Testis (tissue), 3 donors: Measurements from ENCODE around the gene ADGRG7. TPM values are rescaled to one million over a fixed set of nuclear protein-coding genes. Genes with fewer than 3 reads are reported as not detected.

Experiments
- DNase-seq: peaks from one replicate; pipeline ENCODE4 v3.0.0-alpha.2; 2019
- H3K27ac ChIP-seq, 2 donors: fragments of 200-600 bp; sonication (generic); one replicate each; pipeline ENCODE4 v1.5.1; 2019
- H3K27me3 ChIP-seq: fragments of 200-600 bp; sonication (generic); one replicate; pipeline ENCODE4 v1.5.1; 2019
- H3K36me3 ChIP-seq: fragments of 200-600 bp; sonication (generic); one replicate; pipeline ENCODE4 v1.5.1; 2017; ENCODE audit warnings: low read depth; ENCODE audit errors: missing control alignments
- H3K4me1 ChIP-seq: fragments of 200-600 bp; sonication (generic); one replicate; pipeline ENCODE4 v1.5.1; 2019
- H3K4me3 ChIP-seq, 2 donors: fragments of 200-600 bp; sonication (generic); one replicate each; pipeline ENCODE4 v1.5.1; 2017 to 2019
- H3K9me3 ChIP-seq: fragments of 200-600 bp; sonication (generic); one replicate; pipeline ENCODE4 v1.5.1; 2017
- POLR2A ChIP-seq: fragments of 450-650 bp; IDR thresholded peaks from one replicate; pipeline ENCODE4 v1.6.1; 2017; ENCODE audit warnings: antibody characterized with exemption, mild to moderate bottlenecking, moderate library complexity
- WGBS, 2 donors: methylation state at CpG; one replicate each; pipeline ENCODE4 v1.1.5; 2018; 5-methylcytosine and 5-hydroxymethylcytosine counted together
- intact Hi-C: fragments of 100-400 bp; cut with DNase I; formaldehyde crosslinking; loops from one replicate; pipeline ENCODE4 v1.15.1; 2023; ENCODE audit warnings: low total_unique reads
- polyA plus RNA-seq: library from polyadenylated mRNA; stranded (reverse); fragments of 350-450 nt; fragmentation: Illumina TruSeq; extraction: RNeasy Lipid Tissue Mini Kit (QIAGEN cat#74804); gene quantifications from one replicate; pipeline ENCODE4 v1.2.3, GENCODE V29; 2014; ENCODE audit warnings: low read depth, low replicate concordance; ENCODE audit not compliant: insufficient read depth
- total RNA-seq, 2 donors: library from RNA; depleted of rRNA; stranded (reverse); fragments of >200 nt; gene quantifications; one replicate each; pipeline ENCODE4 v1.2.3, GENCODE V29; 2016
- TF ChIP-seq, protein P1 (sequence below), 3 experiments: fragments of 450-650 bp in 2 of 3; fragments of 200-600 bp in 1 of 3; sonication (generic) in 1 of 3; IDR thresholded peaks; one replicate each; pipeline ENCODE4 v1.5.1; 2016 to 2019; ENCODE audit warnings: antibody characterized with exemption in 3 of 3, mild to moderate bottlenecking in 2 of 3, moderate library complexity in 1 of 3

ADGRG7 gene
- total and polyA plus RNA-seq, 3 donors from 2014 or later: 0.16 to 0.43 TPM; not detected in 1

GRCh38 chr3:100614941-100615340 is 5.5 kb downstream of the ADGRG7 start:
- no peaks in the 10 kb centered on the region for H3K27me3 ChIP-seq
- intact Hi-C loops: no loop called here
- no peak for DNase-seq
- H3K9me3 ChIP-seq: no peaks in the 10 kb centered on the region
- TF ChIP-seq POLR2A: no peak
- TF ChIP-seq, protein P1, sequence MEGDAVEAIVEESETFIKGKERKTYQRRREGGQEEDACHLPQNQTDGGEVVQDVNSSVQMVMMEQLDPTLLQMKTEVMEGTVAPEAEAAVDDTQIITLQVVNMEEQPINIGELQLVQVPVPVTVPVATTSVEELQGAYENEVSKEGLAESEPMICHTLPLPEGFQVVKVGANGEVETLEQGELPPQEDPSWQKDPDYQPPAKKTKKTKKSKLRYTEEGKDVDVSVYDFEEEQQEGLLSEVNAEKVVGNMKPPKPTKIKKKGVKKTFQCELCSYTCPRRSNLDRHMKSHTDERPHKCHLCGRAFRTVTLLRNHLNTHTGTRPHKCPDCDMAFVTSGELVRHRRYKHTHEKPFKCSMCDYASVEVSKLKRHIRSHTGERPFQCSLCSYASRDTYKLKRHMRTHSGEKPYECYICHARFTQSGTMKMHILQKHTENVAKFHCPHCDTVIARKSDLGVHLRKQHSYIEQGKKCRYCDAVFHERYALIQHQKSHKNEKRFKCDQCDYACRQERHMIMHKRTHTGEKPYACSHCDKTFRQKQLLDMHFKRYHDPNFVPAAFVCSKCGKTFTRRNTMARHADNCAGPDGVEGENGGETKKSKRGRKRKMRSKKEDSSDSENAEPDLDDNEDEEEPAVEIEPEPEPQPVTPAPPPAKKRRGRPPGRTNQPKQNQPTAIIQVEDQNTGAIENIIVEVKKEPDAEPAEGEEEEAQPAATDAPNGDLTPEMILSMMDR (IDR thresholded peaks at IDR 0.05): no peak
- no peaks in the 10 kb centered on the region for H3K4me1 ChIP-seq
- H3K4me3 ChIP-seq: no peak overlapping the region
- no peak overlapping the region for H3K27ac ChIP-seq
- no peaks in the 10 kb centered on the region for H3K36me3 ChIP-seq

DNA sequence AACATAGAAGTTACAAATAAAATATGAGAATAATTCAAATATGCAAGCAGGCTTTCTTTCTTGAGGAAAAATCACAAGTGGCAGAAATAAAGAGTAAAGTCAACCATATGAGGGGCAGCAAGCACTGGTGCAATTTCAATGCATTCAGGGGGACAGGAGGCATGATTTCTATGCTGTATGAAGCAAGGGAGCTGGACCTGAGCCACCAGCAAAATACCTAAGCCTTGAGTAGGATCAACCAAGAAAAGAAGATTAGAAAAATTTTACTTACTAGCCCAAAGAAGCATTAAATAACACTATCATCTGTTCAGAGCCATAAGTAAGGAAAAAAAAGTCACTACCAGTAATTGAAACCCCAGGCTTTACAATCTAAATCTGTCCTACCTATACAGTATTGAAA is 6.3 kb downstream of the ADGRG7 start:
- Histone ChIP-seq H3K27ac (no peak overlapping the region), H3K27me3 (no peaks in the 10 kb centered on the region), H3K4me3 (no peak overlapping the region), H3K36me3 (no peaks in the 10 kb centered on the region), H3K4me1 (no peaks in the 10 kb centered on the region), H3K9me3 (no peaks in the 10 kb centered on the region)
- TF ChIP-seq POLR2A: no peak
- TF ChIP-seq, protein P1 (IDR thresholded peaks at IDR 0.05): no peak
- intact Hi-C loops: no loop called here
- no peak for DNase-seq

GRCh38 chr3:100621251-100621650 is 11.8 kb downstream of the ADGRG7 start:
- Histone ChIP-seq H3K27me3 (no peaks in the 10 kb centered on the region), H3K4me1 (no peaks in the 10 kb centered on the region), H3K4me3 (no peak overlapping the region), H3K27ac (no peak overlapping the region), H3K9me3 (no peaks in the 10 kb centered on the region), H3K36me3 (no peaks in the 10 kb centered on the region)
- intact Hi-C loops: no loop called here
- TF ChIP-seq, protein P1 (IDR thresholded peaks at IDR 0.05): no peak
- no peak for DNase-seq

DNA sequence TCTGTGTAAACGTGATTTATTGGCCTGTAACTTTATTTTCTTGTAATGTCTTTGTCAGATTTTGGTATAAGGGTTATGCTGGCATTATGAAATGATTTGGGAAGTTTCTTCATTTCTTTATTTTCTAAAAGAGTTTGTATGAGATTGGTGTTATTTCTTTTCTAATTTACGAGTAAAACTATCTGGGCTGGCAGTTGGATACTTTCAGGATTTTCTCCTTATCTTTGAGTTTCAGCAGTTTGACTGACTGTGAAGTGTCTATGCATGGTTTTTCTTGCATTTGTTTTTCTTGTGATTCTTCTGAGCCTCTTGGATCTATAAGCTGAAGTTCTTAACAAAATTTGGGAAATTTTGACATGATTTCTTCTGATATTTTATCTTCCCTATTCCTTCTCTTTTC is 18.1 kb downstream of the ADGRG7 start:
- H3K27me3 ChIP-seq: no peaks in the 10 kb centered on the region
- DNase-seq: no peak
- no peak overlapping the region for H3K4me3 ChIP-seq
- intact Hi-C loops: no loop called here
- no peak overlapping the region for H3K27ac ChIP-seq
- no peaks in the 10 kb centered on the region for H3K4me1 ChIP-seq
- WGBS, 2 donors: 57 to 76% methylated on average over 2 of the region's 2 CpGs
- TF ChIP-seq, protein P1 (IDR thresholded peaks at IDR 0.05): no peak
- no peak for TF ChIP-seq POLR2A
- no peaks in the 10 kb centered on the region for H3K9me3 ChIP-seq
- no peaks in the 10 kb centered on the region for H3K36me3 ChIP-seq

GRCh38 chr3:100629421-100630127 is 20.2 kb downstream of the ADGRG7 start:
- intact Hi-C loops: no loop called here
- WGBS, 2 donors: 76 to 77% methylated on average over 3 of the region's 3 CpGs
- H3K4me3 ChIP-seq: no peak overlapping the region
- H3K27ac ChIP-seq: no peak overlapping the region
- no peaks in the 10 kb centered on the region for H3K4me1 ChIP-seq
- no peak for TF ChIP-seq POLR2A
- TF ChIP-seq, protein P1 (IDR thresholded peaks at IDR 0.05): no peak
- no peaks in the 10 kb centered on the region for H3K9me3 ChIP-seq
- no peak for DNase-seq
- H3K36me3 ChIP-seq: no peaks in the 10 kb centered on the region
- no peaks in the 10 kb centered on the region for H3K27me3 ChIP-seq
